Trophoblast cell (in vitro differentiated cells and primary cell): Measurements from ENCODE around the gene RPS29.

Experiments used
- DNase-seq, 2 donors: peaks; one replicate each; pipeline ENCODE4 v3.0.0-alpha.2; 2016
- H2AFZ ChIP-seq: 2 replicates; pipeline ENCODE4 v1.6.1; 2013; ENCODE audit warnings: low read length, moderate library complexity, mild to moderate bottlenecking; ENCODE audit not compliant: insufficient read depth, poor library complexity
- H2AK5ac ChIP-seq: 2 replicates; pipeline ENCODE4 v1.6.1; 2013; ENCODE audit warnings: mild to moderate bottlenecking, low read length
- H2BK120ac ChIP-seq: 2 replicates; pipeline ENCODE4 v1.6.1; 2013; ENCODE audit warnings: low read length, mild to moderate bottlenecking, moderate library complexity; ENCODE audit not compliant: insufficient read depth, poor library complexity
- H2BK12ac ChIP-seq: 2 replicates; pipeline ENCODE4 v1.6.1; 2013; ENCODE audit warnings: mild to moderate bottlenecking, low read length, moderate library complexity
- H2BK5ac ChIP-seq: 2 replicates; pipeline ENCODE4 v1.6.1; 2013; ENCODE audit warnings: low read length, low read depth, moderate library complexity, mild to moderate bottlenecking; ENCODE audit not compliant: poor library complexity
- H3K14ac ChIP-seq: 2 replicates; pipeline ENCODE4 v1.6.1; 2013; ENCODE audit warnings: mild to moderate bottlenecking, low read length
- H3K18ac ChIP-seq: 2 replicates; pipeline ENCODE4 v1.6.1; 2013; ENCODE audit warnings: mild to moderate bottlenecking, low read length
- H3K23ac ChIP-seq: 2 replicates; pipeline ENCODE4 v1.6.1; 2013; ENCODE audit warnings: low read length
- H3K27ac ChIP-seq: 2 replicates; pipeline ENCODE4 v1.5.1; 2013; ENCODE audit warnings: low read depth, mild to moderate bottlenecking, inconsistent platforms, low read length, moderate library complexity
- H3K27me3 ChIP-seq: 2 replicates; pipeline ENCODE4 v1.6.1; 2013; ENCODE audit warnings: inconsistent platforms, mild to moderate bottlenecking, low read length, moderate library complexity; ENCODE audit not compliant: insufficient read depth
- H3K36me3 ChIP-seq, 2 experiments: 1 replicate in 1 of 2; 2 replicates in 1 of 2; pipeline ENCODE4 v1.6.1; 2013; ENCODE audit warnings: low read length in 2 of 2, mild to moderate bottlenecking in 2 of 2, moderate library complexity in 1 of 2; ENCODE audit not compliant: insufficient read depth in 2 of 2, control insufficient read depth in 1 of 2
- H3K4ac ChIP-seq: 2 replicates; pipeline ENCODE4 v1.6.1; 2013; ENCODE audit warnings: low read depth, mild to moderate bottlenecking, low read length, moderate library complexity
- H3K4me1 ChIP-seq, 2 experiments: 1 replicate in 1 of 2; 2 replicates in 1 of 2; pipeline ENCODE4 v1.6.1; 2013; ENCODE audit warnings: low read length in 2 of 2, mild to moderate bottlenecking in 2 of 2, moderate library complexity in 1 of 2; ENCODE audit not compliant: insufficient read depth in 2 of 2, control insufficient read depth in 1 of 2
- H3K4me2 ChIP-seq: 2 replicates; pipeline ENCODE4 v1.6.1; 2013; ENCODE audit warnings: inconsistent platforms, mild to moderate bottlenecking, low read length, moderate library complexity
- H3K4me3 ChIP-seq: 2 replicates; pipeline ENCODE4 v1.5.1; 2013; ENCODE audit warnings: mild to moderate bottlenecking, low read depth, low read length, inconsistent platforms
- H3K79me1 ChIP-seq: one replicate; pipeline ENCODE4 v1.6.1; 2013; ENCODE audit warnings: low read length
- H3K79me2 ChIP-seq: 2 replicates; pipeline ENCODE4 v1.6.1; 2013; ENCODE audit warnings: low read length, mild to moderate bottlenecking; ENCODE audit not compliant: control insufficient read depth, insufficient read depth, poor library complexity
- H3K9ac ChIP-seq: 2 replicates; pipeline ENCODE4 v1.6.1; 2013; ENCODE audit warnings: mild to moderate bottlenecking, low read length
- H3K9me3 ChIP-seq: 2 replicates; pipeline ENCODE4 v1.6.1; 2013; ENCODE audit warnings: low read depth, mild to moderate bottlenecking, control low read depth, inconsistent platforms, low read length; ENCODE audit not compliant: insufficient read depth
- H4K12ac ChIP-seq: 2 replicates; pipeline ENCODE4 v1.6.1; 2013; ENCODE audit warnings: low read depth, mild to moderate bottlenecking, low read length, moderate library complexity
- H4K8ac ChIP-seq: 2 replicates; pipeline ENCODE4 v1.6.1; 2013; ENCODE audit warnings: low read depth, mild to moderate bottlenecking, low read length, moderate library complexity
- H4K91ac ChIP-seq: one replicate; pipeline ENCODE4 v1.6.1; 2013; ENCODE audit warnings: low read depth, mild to moderate bottlenecking, low read length, moderate library complexity
- WGBS: extraction: QIAGEN DNeasy Blood & Tissue Kit; methylation state at CpG from one replicate; pipeline ENCODE4 v1.1.7; 2013; ENCODE audit warnings: missing lambda C conversion rate; ENCODE audit not compliant: insufficient read length, insufficient coverage; ENCODE audit errors: extremely low coverage; 5-methylcytosine and 5-hydroxymethylcytosine counted together

The RPS29 gene

GRCh38 chr14:49546766-49547165, 39.4 kb downstream of the RPS29 start:
- no peak overlapping the region for H2BK120ac ChIP-seq
- no peaks in the 10 kb centered on the region for H3K79me2 ChIP-seq
- no peaks in the 10 kb centered on the region for H3K79me1 ChIP-seq
- H4K8ac ChIP-seq = no peak overlapping the region
- H3K27ac ChIP-seq = no peak overlapping the region
- no peak overlapping the region for H2AK5ac ChIP-seq
- H3K4me3 ChIP-seq = no peak overlapping the region
- H3K27me3 ChIP-seq = no peaks in the 10 kb centered on the region
- peaks cover 2% of the 10 kb centered on the region for H3K9me3 ChIP-seq
- no peak overlapping the region for H4K91ac ChIP-seq
- H2AFZ ChIP-seq = no peak overlapping the region
- peaks cover 0 to 2% of the 10 kb centered on the region in 2 experiments for H3K4me1 ChIP-seq
- H3K14ac ChIP-seq = no peak overlapping the region
- no peak overlapping the region for H4K12ac ChIP-seq
- H3K4me2 ChIP-seq = no peak overlapping the region
- H3K4ac ChIP-seq = no peak overlapping the region
- no peak for DNase-seq
- H3K36me3 ChIP-seq = no peaks in the 10 kb centered on the region
- no peak overlapping the region for H3K18ac ChIP-seq
- H2BK12ac ChIP-seq = no peak overlapping the region
- H2BK5ac ChIP-seq = no peak overlapping the region
- no CpG with 5 or more reads among the region's 1 CpG for WGBS
- H3K9ac ChIP-seq = no peak overlapping the region
- no peak overlapping the region for H3K23ac ChIP-seq

- Histone ChIP-seq H3K36me3 (no peaks in the 10 kb centered on the region), H3K4ac (no peak overlapping the region), H2AFZ (no peak overlapping the region), H3K79me1 (no peaks in the 10 kb centered on the region), H3K4me2 (no peak overlapping the region), H3K23ac (no peak overlapping the region), H3K27ac (no peak overlapping the region), H2BK12ac (no peak overlapping the region), H4K8ac (no peak overlapping the region), H2BK120ac (no peak overlapping the region), H3K79me2 (no peaks in the 10 kb centered on the region), H2AK5ac (no peak overlapping the region), H4K91ac (no peak overlapping the region), H3K27me3 (no peaks in the 10 kb centered on the region), H4K12ac (no peak overlapping the region), H3K14ac (no peak overlapping the region), H3K9me3 (peaks cover 4% of the 10 kb centered on the region), H3K4me3 (no peak overlapping the region), H3K9ac (no peak overlapping the region), H3K4me1 (peaks cover 0 to 2% of the 10 kb centered on the region in 2 experiments), H2BK5ac (no peak overlapping the region), H3K18ac (no peak overlapping the region)
- no CpG with 5 or more reads among the region's 3 CpGs for WGBS
- no peak for DNase-seq
Measured at GRCh38 chr14:49545716-49546115, 40.5 kb downstream of the RPS29 start.

DNA sequence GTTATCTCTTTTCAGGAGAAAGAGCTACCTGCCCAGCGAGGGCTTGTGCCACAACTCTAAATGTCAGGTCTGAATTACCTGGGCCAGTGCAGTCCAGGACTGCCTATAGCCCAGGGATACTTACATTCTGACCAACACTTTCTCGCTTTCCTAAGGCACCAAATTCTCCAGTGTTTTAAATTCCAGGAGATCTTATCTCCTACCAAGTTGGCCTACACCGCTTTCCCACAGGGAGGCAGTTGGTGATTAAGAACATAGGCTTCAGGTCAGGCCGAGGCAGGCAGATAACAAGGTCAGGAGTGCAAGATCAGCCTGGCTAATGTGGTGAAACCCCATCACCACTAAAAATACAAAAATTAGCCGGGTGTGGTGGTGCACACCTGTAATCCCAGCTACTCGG, 41.1 kb downstream of the RPS29 start:
- Histone ChIP-seq H2BK5ac (no peak overlapping the region), H3K18ac (no peak overlapping the region), H2AK5ac (no peak overlapping the region), H4K12ac (no peak overlapping the region), H3K9me3 (peaks cover 4% of the 10 kb centered on the region), H4K8ac (no peak overlapping the region), H3K4me3 (no peak overlapping the region), H3K79me1 (no peaks in the 10 kb centered on the region), H2BK120ac (no peak overlapping the region), H4K91ac (no peak overlapping the region), H3K4me1 (peaks cover 0 to 2% of the 10 kb centered on the region in 2 experiments), H3K79me2 (no peaks in the 10 kb centered on the region), H3K14ac (no peak overlapping the region), H3K27me3 (no peaks in the 10 kb centered on the region), H3K23ac (no peak overlapping the region), H3K4ac (no peak overlapping the region), H3K36me3 (no peaks in the 10 kb centered on the region), H2BK12ac (no peak overlapping the region), H3K9ac (no peak overlapping the region), H3K27ac (no peak overlapping the region), H3K4me2 (no peak overlapping the region), H2AFZ (no peak overlapping the region)
- peak; percentile 76 to 91 for DNase-seq
- WGBS = no CpG with 5 or more reads among the region's 6 CpGs

GRCh38 chr14:49541049-49541448, 45.1 kb downstream of the RPS29 start:
- no peaks in the 10 kb centered on the region for H3K36me3 ChIP-seq
- H2AK5ac ChIP-seq = no peak overlapping the region
- H3K9ac ChIP-seq = no peak overlapping the region
- H3K18ac ChIP-seq = no peak overlapping the region
- H3K4me2 ChIP-seq = no peak overlapping the region
- H3K9me3 ChIP-seq = peaks cover 4% of the 10 kb centered on the region
- no peak overlapping the region for H3K23ac ChIP-seq
- no peak overlapping the region for H2BK120ac ChIP-seq
- H3K27ac ChIP-seq = no peak overlapping the region
- no peak for DNase-seq
- H3K79me1 ChIP-seq = no peaks in the 10 kb centered on the region
- H4K12ac ChIP-seq = no peak overlapping the region
- no peak overlapping the region for H2BK5ac ChIP-seq
- no peak overlapping the region for H3K14ac ChIP-seq
- no peak overlapping the region for H3K4ac ChIP-seq
- no peak overlapping the region for H4K8ac ChIP-seq
- no peak overlapping the region for H2BK12ac ChIP-seq
- no peak overlapping the region for H3K4me3 ChIP-seq
- no CpG with 5 or more reads among the region's 2 CpGs for WGBS
- H3K79me2 ChIP-seq = no peaks in the 10 kb centered on the region
- no peaks in the 10 kb centered on the region for H3K27me3 ChIP-seq
- H3K4me1 ChIP-seq = peaks cover 0 to 2% of the 10 kb centered on the region in 2 experiments
- H2AFZ ChIP-seq = no peak overlapping the region
- no peak overlapping the region for H4K91ac ChIP-seq
